RCC 7860 (cell line): ENCODE data around the gene MBP.
A peak's percentile ranks its signal among the peaks of the same experiment; 100 is the strongest.
"Not testable (repeated sequence)": the region's sequence is repeated elsewhere in the genome, so short reads cannot be mapped to it uniquely, and the experiment has no call there.

Experiments used
- DNase-seq: peaks from one replicate; pipeline ENCODE4 v3.0.0-alpha.2; 2015; ENCODE audit warnings: low spot score
- FAIRE-seq: peaks from 2 replicates; lab custom pipeline; 2012; peaks lifted over from hg19 to GRCh38; lab: Jason Lieb, UNC

MBP gene

DNA sequence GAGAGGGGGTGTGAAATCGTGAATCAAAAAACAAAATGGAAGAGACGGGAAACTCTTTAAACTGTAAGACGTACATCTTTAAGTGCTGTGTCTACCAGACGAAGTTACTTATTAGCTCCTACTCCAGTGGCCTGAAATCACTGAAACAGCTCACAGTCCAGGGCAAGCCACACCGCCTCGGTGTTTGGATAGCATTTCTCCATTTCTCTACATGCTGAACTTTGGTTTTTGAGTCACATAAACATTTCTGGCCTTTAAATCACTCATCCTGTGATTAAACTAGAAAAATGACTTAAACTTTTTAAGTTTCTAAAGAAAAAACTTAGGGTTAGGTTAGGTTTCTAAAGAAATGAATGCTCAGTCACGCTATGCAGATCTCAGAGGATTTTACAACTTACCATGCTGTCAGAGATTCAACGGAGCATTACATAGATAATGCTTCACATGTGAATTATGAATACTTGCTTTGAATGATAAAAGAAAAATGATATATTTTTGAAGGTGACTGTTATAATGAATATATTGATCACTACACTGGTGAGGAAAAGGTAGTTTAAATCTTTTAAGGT, 138.4 kb downstream of the MBP start:
- FAIRE-seq (no peak), DNase-seq (no peak)

GRCh38 chr18:76993573-76993972, 139.0 kb downstream of the MBP start:
- FAIRE-seq (no peak), DNase-seq (no peak)

GRCh38 chr18:76993085-76993382, 139.5 kb downstream of the MBP start:
- FAIRE-seq (no peak), DNase-seq (no peak)

GRCh38 chr18:76992226-76993084, 140.1 kb downstream of the MBP start:
- FAIRE-seq (no peak), DNase-seq (no peak)

DNA sequence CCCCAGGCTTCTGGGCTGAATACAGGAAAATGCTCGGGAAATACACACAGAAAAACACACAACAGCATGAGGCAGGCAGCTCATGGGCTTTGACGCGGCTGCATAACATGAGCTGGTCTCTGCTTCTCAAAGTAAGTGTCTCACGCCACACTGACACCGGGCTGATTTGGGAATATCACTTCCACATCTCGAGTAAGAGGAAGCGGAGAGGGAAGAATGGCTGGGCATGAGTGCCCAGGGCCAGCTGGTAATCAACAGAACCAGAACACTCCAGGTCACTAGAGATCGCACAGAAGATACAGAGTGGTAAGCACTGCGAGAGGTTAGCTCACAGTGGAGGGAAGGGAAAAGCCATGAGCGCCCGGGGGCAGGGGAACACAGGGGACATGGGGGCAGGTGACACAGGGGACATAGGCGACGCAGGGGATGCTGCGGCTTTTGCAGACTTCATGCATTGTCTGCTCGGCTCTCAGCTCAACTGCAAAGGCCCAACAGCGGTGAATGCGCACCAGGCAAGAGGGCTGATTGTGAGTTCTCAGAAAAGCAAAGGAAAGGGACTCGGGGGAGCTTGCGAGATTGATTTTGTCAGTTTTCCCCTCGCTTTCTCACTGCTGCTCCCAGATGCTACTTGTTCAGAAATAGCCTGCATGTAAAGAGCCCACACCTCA, 141.4 kb downstream of the MBP start:
- DNase-seq (no peak), FAIRE-seq (no peak)

- not testable (repeated sequence) for DNase-seq, FAIRE-seq
Observed at GRCh38 chr18:76990343-76991020, 142.1 kb downstream of the MBP start.

- FAIRE-seq, result no peak
- no peak for DNase-seq
Observed at GRCh38 chr18:76989647-76990190, 142.9 kb downstream of the MBP start.

GRCh38 chr18:76988827-76989646, 143.5 kb downstream of the MBP start:
- DNase-seq (no peak), FAIRE-seq (no peak)

DNA sequence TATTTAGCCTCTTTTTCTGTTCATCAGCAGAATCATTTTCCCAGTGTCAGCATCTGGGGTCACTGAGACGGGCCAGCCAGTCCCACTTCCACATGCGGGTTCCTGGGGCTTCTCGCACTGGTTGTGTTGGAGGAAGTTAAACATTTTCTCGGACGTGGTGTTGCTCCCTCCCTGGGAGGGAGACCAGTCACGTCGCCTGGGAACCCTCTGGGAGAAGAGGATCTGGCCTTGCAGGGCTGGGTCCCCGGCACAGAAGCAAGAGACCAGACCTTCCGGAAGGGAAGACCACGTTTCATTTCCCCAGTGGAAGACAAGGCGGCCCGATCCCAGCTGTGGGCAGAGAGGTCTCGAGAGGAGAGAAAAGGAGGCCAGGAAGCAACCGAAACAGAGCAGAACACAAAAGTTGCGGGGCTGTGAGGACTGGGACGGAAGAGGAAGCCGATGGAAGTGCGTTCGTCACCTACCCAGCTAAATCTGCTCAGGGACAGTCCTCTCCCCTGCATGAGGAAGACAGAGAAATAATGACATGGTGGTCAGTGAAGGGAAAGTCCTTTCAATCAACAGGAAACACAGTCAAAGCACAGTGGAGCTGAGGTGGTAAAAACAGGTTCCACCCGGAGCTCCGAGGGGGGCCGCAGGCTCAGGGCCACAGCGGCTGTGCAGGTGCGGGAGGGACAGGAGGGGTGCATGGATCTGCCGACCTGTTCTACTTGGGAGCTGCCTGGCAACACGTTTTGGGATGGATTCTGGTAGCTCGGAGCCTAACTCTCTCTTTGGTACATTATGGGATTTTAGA, 144.4 kb downstream of the MBP start:
- DNase-seq (no peak), FAIRE-seq (no peak)

- no peak for FAIRE-seq
- DNase-seq, result no peak
Observed at GRCh38 chr18:76986406-76986805, 146.2 kb downstream of the MBP start.

GRCh38 chr18:76985951-76986236, 146.7 kb downstream of the MBP start:
- DNase-seq, result no peak

GRCh38 chr18:76985156-76985950, 147.2 kb downstream of the MBP start:
- FAIRE-seq, result no peak
- DNase-seq, result no peak

More at GRCh38 chr18:76985951-76986236, 146.7 kb downstream of the MBP start:
- no peak for FAIRE-seq

DNA sequence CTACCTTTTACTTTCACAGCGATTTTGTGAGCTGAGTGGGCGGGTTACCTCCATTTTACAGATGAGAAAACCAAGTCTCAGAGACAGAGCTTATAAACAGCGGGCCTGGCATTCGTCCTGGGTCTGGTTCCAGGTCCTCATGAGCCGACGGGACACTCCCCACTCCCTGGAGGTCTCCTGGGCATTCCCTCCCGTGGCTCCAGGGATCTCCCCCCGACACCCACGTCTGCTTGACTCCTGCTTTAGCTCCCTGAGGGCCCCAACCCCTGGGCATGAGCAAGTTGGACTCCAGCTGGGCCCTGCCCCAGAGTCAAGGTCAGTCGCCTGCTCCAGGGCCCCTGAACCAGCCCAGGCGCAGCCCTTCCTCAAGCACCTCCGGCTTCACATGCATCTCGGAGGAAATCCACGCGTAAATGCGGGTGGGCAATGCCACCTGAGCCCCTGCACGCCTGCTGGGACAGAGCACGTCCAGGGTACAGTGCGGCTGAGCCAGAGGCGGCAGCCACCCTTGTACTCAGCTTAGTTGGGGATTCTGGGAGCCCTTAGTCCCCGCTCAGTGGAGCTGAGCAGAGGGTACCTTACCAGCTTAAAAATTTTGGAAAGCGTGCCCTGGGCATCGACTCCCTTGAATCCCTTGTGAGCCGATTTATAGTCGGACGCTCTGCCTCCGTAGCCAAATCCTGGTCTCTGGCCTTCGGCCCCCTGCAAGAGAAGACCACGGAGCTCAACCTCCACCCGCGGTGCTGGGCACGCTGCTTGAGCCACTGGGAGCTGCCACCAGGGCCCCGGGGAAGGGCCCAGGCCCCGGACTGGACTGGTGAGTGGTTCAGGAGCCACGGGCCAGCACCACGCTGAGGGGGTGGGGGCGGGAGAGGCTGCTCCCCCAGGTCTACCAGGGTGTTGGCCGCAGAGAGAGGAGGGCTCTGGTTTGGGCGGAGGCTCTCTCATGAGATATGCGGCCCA, 148.1 kb downstream of the MBP start:
- no peak for FAIRE-seq
- DNase-seq, result no peak

DNA sequence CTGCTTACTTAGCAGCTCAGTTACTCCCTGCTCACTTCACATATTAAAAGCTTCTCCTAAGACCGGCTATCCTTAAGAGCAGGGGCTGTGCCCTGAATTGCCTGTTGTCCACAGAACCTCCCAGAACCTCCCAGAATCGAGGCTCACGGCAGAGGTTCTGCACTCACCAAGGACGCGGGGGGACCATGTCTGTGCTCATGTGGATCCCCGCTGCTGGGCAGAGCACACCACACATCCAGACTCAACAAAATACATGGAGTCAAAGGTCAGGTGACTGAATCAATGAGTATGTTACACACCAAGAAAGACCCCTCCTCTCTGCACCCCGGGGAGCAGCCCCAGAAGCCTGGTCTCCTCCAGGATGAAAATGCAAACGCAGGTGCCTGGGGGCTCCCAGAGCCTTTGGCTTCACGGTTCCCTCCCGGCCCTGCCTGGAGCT, 149.0 kb downstream of the MBP start:
- FAIRE-seq, result no peak
- DNase-seq, result no peak

GRCh38 chr18:76982841-76983583, 149.6 kb downstream of the MBP start:
- DNase-seq (peak; percentile 56), FAIRE-seq (peak; percentile 15)

DNA sequence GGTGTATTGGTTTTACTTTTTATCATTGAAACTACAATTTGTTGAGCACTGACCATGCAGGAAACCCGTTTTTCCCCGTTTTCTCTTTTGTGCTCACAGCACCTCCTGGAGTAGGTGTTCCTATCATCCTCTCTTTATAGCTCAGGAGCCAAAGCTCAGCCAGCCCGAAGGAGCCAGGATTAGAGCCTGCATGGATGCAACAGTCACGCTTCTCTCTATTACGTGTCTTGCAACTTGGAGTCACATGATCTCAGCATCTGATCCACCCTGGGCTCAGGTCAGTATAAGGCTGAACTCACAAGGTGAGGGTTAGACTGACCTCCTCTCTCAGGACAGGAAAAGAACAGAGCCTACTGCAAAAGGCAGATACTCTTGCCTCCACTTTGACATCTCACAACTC, 150.5 kb downstream of the MBP start:
- no peak for FAIRE-seq

DNA sequence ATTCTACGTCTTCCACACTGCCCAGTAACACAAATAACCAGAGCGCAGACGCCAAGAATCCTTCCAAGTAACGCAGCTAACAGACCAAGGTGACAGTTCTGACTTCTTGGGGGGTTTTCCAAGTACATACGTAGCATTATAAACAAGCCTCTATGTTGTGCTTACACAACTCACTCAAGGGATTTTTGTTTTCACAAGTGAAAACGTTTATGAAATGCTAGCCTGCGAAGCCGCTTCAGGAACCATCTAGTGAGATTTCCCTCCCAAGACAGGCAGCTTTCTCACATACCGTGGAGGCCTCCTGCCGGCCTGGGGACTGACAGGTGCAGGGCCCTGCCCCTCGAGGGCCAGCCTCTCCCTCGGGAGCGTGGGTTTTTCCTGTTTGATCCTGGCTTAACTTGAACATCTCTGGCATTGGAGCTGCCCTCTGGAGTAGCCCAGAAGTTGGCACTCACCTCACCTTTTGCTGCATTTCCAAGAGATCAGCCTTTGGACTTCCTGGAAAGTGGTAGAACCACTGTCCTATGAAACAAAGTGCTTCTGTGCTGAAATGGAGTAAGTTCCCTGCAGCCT, 151.1 kb downstream of the MBP start:
- no peak for FAIRE-seq
- DNase-seq, result no peak

More for the DNA sequence above, 150.5 kb downstream of the MBP start:
- no peak for DNase-seq
